ENCODE results near the gene SLC44A4. TPM values are rescaled to one million over a fixed set of nuclear protein-coding genes. Genes with fewer than 3 reads are reported as not detected.

Gene SLC44A4
- total RNA-seq, 2 donors from 2014 or later = 7.3 to 19.2 TPM

- intact Hi-C loops (cut with DNase I) = no loop called here
- H3K9me3 ChIP-seq = no peaks in the 10 kb centered on the region
- H3K27me3 ChIP-seq = no peaks in the 10 kb centered on the region
- H3K4me1 ChIP-seq = peaks cover 20% of the 10 kb centered on the region
- DNase-seq (peak; percentile 51 to 88 (median 76)), ATAC-seq (peak; percentile 79)
- WGBS, 2 donors = 38 to 53% methylated on average over 6 to 10 of the region's 10 CpGs
- H3K27ac ChIP-seq = peak overlapping the region; percentile 61 to 79 (median 74)
- H3K4me3 ChIP-seq = no peak overlapping the region
- TF ChIP-seq, protein P1, sequence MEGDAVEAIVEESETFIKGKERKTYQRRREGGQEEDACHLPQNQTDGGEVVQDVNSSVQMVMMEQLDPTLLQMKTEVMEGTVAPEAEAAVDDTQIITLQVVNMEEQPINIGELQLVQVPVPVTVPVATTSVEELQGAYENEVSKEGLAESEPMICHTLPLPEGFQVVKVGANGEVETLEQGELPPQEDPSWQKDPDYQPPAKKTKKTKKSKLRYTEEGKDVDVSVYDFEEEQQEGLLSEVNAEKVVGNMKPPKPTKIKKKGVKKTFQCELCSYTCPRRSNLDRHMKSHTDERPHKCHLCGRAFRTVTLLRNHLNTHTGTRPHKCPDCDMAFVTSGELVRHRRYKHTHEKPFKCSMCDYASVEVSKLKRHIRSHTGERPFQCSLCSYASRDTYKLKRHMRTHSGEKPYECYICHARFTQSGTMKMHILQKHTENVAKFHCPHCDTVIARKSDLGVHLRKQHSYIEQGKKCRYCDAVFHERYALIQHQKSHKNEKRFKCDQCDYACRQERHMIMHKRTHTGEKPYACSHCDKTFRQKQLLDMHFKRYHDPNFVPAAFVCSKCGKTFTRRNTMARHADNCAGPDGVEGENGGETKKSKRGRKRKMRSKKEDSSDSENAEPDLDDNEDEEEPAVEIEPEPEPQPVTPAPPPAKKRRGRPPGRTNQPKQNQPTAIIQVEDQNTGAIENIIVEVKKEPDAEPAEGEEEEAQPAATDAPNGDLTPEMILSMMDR (IDR thresholded peaks at IDR 0.05) = no peak
- peak in 2 of 3 donors; percentile 29 to 47 for TF ChIP-seq POLR2A (IDR thresholded peaks at IDR 0.05)
- H3K36me3 ChIP-seq (replicated peaks in 1 of 2; ENCODE audit: insufficient read depth in 1 of 2, low read depth in 2 of 2) = peaks cover 0 to 18% of the 10 kb centered on the region in 2 donors
Observed at GRCh38 chr6:31877651-31878161, 1.1 kb downstream of the SLC44A4 start.

DNA sequence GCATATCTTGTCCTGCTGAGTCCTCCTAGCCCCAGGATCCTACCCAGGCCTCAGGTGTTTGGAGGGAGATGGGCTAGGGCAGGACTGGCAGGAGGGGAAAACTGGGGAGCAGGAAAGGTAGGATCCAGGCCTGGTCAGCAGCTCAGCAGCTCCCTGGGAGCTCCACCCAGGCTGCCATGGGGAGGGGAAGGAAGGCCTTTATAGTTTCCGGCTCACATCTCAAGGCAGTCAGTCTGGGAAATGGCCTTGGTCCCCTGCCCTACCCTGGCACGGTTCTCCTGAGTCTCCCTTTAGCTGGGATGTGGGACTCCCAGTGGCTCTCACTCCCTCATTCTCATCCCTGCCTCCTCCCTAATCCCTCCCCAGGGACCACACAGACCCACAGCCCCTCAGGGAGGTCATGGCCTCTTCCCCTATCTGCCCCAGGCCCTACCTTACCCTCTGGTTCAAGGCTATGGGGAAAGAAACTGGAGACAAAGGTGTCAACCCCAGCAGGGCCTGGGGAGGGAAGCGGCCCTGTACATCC, 1.6 kb downstream of the SLC44A4 start:
- H3K27me3 ChIP-seq = no peaks in the 10 kb centered on the region
- H3K36me3 ChIP-seq (replicated peaks in 1 of 2; ENCODE audit: insufficient read depth in 1 of 2, low read depth in 2 of 2) = peaks cover 0 to 14% of the 10 kb centered on the region in 2 donors
- DNase-seq (peak in 3 of 4 donors; percentile 41 to 68 (median 49)), ATAC-seq (peak; percentile 34)
- TF ChIP-seq, protein P1 (IDR thresholded peaks at IDR 0.05) = no peak
- peak in 1 of 3 donors; percentile 0 for TF ChIP-seq POLR2A (IDR thresholded peaks at IDR 0.05)
- no peak overlapping the region for H3K4me3 ChIP-seq
- no peaks in the 10 kb centered on the region for H3K9me3 ChIP-seq
- 39 to 40% methylated on average over 2 to 3 of the region's 3 CpGs for WGBS, 2 donors
- intact Hi-C loops (cut with DNase I) = no loop called here
- peak overlapping the region; percentile 61 to 79 (median 74) for H3K27ac ChIP-seq
- peaks cover 20% of the 10 kb centered on the region for H3K4me1 ChIP-seq

DNA sequence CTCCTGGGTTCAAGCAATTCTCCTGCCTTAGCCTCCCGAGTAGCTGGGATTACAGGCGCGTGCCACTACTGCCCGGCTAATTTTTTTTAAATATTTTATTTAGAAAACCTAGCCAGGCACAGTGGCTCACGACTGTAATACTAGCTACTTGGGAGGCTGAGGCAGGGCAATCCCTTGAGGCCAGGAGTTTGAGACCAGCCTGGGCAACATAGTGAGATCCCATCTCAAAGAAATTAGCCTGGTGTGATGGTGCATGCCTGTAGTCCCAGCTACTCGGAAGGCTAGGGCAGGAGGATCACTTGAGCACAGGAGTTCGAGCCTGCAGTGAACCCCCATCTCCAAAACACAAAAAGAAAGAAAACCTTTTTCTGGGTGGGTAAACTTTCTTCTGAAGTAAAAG, 2.4 kb downstream of the SLC44A4 start:
- Histone ChIP-seq H3K9me3 (no peaks in the 10 kb centered on the region), H3K27ac (no peak overlapping the region), H3K4me3 (no peak overlapping the region), H3K27me3 (no peaks in the 10 kb centered on the region), H3K36me3 (replicated peaks in 1 of 2; ENCODE audit: insufficient read depth in 1 of 2, low read depth in 2 of 2) (peaks cover 0 to 10% of the 10 kb centered on the region in 2 donors), H3K4me1 (peaks cover 20% of the 10 kb centered on the region)
- TF ChIP-seq, protein P1 (IDR thresholded peaks at IDR 0.05) = no peak
- TF ChIP-seq POLR2A (IDR thresholded peaks at IDR 0.05) = no peak
- no peak for DNase-seq
- ATAC-seq = no peak
- WGBS, 2 donors = 86 to 90% methylated on average over 6 to 7 of the region's 7 CpGs
- intact Hi-C loops (cut with DNase I) = no loop called here

DNA sequence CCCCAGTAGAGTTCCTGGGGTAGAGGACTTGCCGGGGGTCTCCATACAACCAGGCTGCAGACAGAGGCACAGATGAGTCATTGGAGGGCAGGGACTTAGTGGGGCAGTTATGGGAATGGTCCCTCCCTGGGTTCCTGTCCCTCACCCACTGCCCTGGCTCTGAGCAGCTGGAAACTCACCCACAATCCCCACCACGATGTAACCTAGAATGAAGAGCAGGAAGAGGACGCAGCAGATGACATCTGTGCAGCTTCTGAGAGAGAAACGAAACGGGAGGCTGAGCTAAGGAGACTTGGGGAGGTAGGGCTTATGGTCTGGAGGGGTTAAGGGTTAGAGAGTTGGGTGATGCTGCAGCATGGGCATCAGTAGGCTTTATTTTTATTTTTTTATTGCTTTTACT, 2.9 kb downstream of the SLC44A4 start:
- no peak for DNase-seq
- H3K4me3 ChIP-seq = no peak overlapping the region
- TF ChIP-seq, protein P1 (IDR thresholded peaks at IDR 0.05) = no peak
- TF ChIP-seq POLR2A (IDR thresholded peaks at IDR 0.05) = no peak
- peaks cover 0 to 8% of the 10 kb centered on the region in 2 donors for H3K36me3 ChIP-seq (replicated peaks in 1 of 2; ENCODE audit: insufficient read depth in 1 of 2, low read depth in 2 of 2)
- H3K27me3 ChIP-seq = no peaks in the 10 kb centered on the region
- H3K9me3 ChIP-seq = no peaks in the 10 kb centered on the region
- no peak for ATAC-seq
- H3K27ac ChIP-seq = no peak overlapping the region
- WGBS, 2 donors = 70 to 73% methylated on average over 4 to 5 of the region's 5 CpGs
- H3K4me1 ChIP-seq = peaks cover 20% of the 10 kb centered on the region
- intact Hi-C loops (cut with DNase I) = no loop called here
